NCI-H2196 (cell line): ENCODE measurements around the gene CTSA.
"Not testable (repeated sequence)": the region's sequence is repeated elsewhere in the genome, so short reads cannot be mapped to it uniquely, and the experiment has no call there.

Source experiments
- DNase-seq: peaks from one replicate; lab custom pipeline; 2025; ENCODE audit not compliant: unreplicated experiment; lab: John Stamatoyannopoulos, UW

The CTSA gene

GRCh38 chr20:45892828-45893500, 1.8 kb downstream of the CTSA start:
- DNase-seq = no peak

- DNase-seq = no peak
Measured at GRCh38 chr20:45893831-45894230, 2.7 kb downstream of the CTSA start.

- DNase-seq = no peak
Measured at GRCh38 chr20:45894797-45895196, 3.7 kb downstream of the CTSA start.

GRCh38 chr20:45896641-45897161, 5.6 kb downstream of the CTSA start:
- DNase-seq = no peak

- no peak for DNase-seq
Measured at GRCh38 chr20:45897289-45897688, 6.2 kb downstream of the CTSA start.

GRCh38 chr20:45897692-45898091, 6.6 kb downstream of the CTSA start:
- no peak for DNase-seq

- DNase-seq = no peak
Measured at GRCh38 chr20:45898285-45898684, 7.2 kb downstream of the CTSA start.

- no peak for DNase-seq
Measured at GRCh38 chr20:45899046-45899835, 8.1 kb downstream of the CTSA start.

- DNase-seq = not testable (repeated sequence)
Measured at GRCh38 chr20:45901332-45901731, 10.2 kb downstream of the CTSA start.

GRCh38 chr20:45902199-45902701, 11.1 kb downstream of the CTSA start:
- DNase-seq = no peak

- no peak for DNase-seq
Measured at GRCh38 chr20:45904583-45905504, 13.7 kb downstream of the CTSA start.

- DNase-seq = no peak
Measured at GRCh38 chr20:45905505-45906079, 14.5 kb downstream of the CTSA start.

- no peak for DNase-seq
Measured at GRCh38 chr20:45907219-45907948, 16.2 kb downstream of the CTSA start.

GRCh38 chr20:45908084-45908483, 16.9 kb downstream of the CTSA start:
- DNase-seq = no peak

- DNase-seq = no peak
Measured at GRCh38 chr20:45909336-45909808, 18.2 kb downstream of the CTSA start.

- no peak for DNase-seq
Measured at GRCh38 chr20:45909817-45910669, 18.9 kb downstream of the CTSA start.

- no peak for DNase-seq
Measured at GRCh38 chr20:45910670-45911485, 19.7 kb downstream of the CTSA start.
